OCI-LY7 (cell line): ENCODE data around the gene KIAA1958. TPM values are rescaled to one million over a fixed set of nuclear protein-coding genes. Genes with fewer than 3 reads are reported as not detected.

Source experiments
- BruUV-seq: library from RNA; stranded (reverse); fragments of 400-500 nt; replicated peaks from 2 replicates; lab custom pipeline; 2021; lab: Mats Ljungman, UMichigan
- CTCF ChIA-PET: fragments of 300-600 bp; sonication (Branson Sonifier 250); formaldehyde crosslinking; loops from one replicate; lab custom pipeline; 2022; ENCODE audit warnings: antibody characterized with exemption; ENCODE audit not compliant: unreplicated experiment; lab: Charles Lee
- POLR2A ChIA-PET: fragments of 300-600 bp; sonication (Branson Sonifier 250); formaldehyde crosslinking; loops from one replicate; lab custom pipeline; 2022; ENCODE audit warnings: antibody characterized with exemption; lab: Charles Lee
- DNase-seq: peaks from one replicate; pipeline ENCODE4 v3.0.0-alpha.2; 2015; ENCODE audit warnings: low spot score
- H2AFZ ChIP-seq: fragments of 200-600 bp; sonication (generic), shearing (Covaris generic); 2 replicates; pipeline ENCODE4 v1.6.1; 2014; ENCODE audit warnings: mild to moderate bottlenecking, antibody characterized with exemption, low read length, moderate library complexity
- H3K27ac ChIP-seq: fragments of 200-600 bp; sonication (generic); 2 replicates; pipeline ENCODE4 v1.5.1; 2014; ENCODE audit warnings: mixed run types, low read depth, mild to moderate bottlenecking, moderate library complexity, low read length, inconsistent platforms; ENCODE audit not compliant: poor library complexity, severe bottlenecking
- H3K36me3 ChIP-seq: fragments of 200-600 bp; sonication (generic); 2 replicates; pipeline ENCODE4 v1.6.1; 2014; ENCODE audit warnings: mild to moderate bottlenecking, antibody characterized with exemption, low read length, moderate library complexity, mixed read lengths; ENCODE audit not compliant: insufficient read depth
- H3K4me1 ChIP-seq: fragments of 200-600 bp; sonication (generic); 2 replicates; pipeline ENCODE4 v1.5.1; 2014; ENCODE audit warnings: mild to moderate bottlenecking, low read length; ENCODE audit not compliant: insufficient read depth, poor library complexity, severe bottlenecking
- H3K4me2 ChIP-seq: fragments of 200-600 bp; sonication (generic); 2 replicates; pipeline ENCODE4 v1.6.1; 2014; ENCODE audit warnings: mild to moderate bottlenecking, low read length
- H3K4me3 ChIP-seq: fragments of 200-600 bp; sonication (generic); 2 replicates; pipeline ENCODE4 v1.5.1; 2014; ENCODE audit warnings: mild to moderate bottlenecking, low read depth, low read length; ENCODE audit not compliant: poor library complexity, severe bottlenecking
- H3K79me2 ChIP-seq: fragments of 200-600 bp; sonication (generic); 2 replicates; pipeline ENCODE4 v1.6.1; 2016; ENCODE audit warnings: low read depth, mild to moderate bottlenecking, low read length, moderate library complexity, mixed read lengths; ENCODE audit not compliant: insufficient read depth
- H3K9me2 ChIP-seq: fragments of 200-600 bp; sonication (generic); 2 replicates; pipeline ENCODE4 v1.6.1; 2016; ENCODE audit warnings: mild to moderate bottlenecking, low read length, mixed read lengths; ENCODE audit not compliant: insufficient read depth
- H3K9me3 ChIP-seq: fragments of 200-600 bp; sonication (generic); 2 replicates; pipeline ENCODE4 v1.6.1; 2014; ENCODE audit warnings: mild to moderate bottlenecking, mixed run types, low read length, mixed read lengths
- H4K20me1 ChIP-seq: fragments of 200-600 bp; sonication (generic); 2 replicates; pipeline ENCODE4 v1.6.1; 2014; ENCODE audit warnings: mild to moderate bottlenecking, antibody characterized with exemption, low read length, moderate library complexity, mixed read lengths; ENCODE audit not compliant: insufficient read depth
- EZH2phosphoT487 ChIP-seq: fragments of 200-600 bp; sonication (generic); IDR thresholded peaks from 2 replicates; pipeline ENCODE4 v1.6.1; 2018; ENCODE audit warnings: low read depth, borderline replicate concordance, mild to moderate bottlenecking, mixed run types, antibody characterized with exemption, low read length, moderate library complexity, mixed read lengths
- intact Hi-C: fragments of 100-400 bp; cut with micrococcal nuclease; formaldehyde crosslinking; loops from one replicate; pipeline ENCODE4 v1.10.0; 2022; ENCODE audit not compliant: unreplicated experiment
- total RNA-seq, 2 experiments: library from RNA; depleted of rRNA in 1 of 2; stranded (reverse); fragments of >200 nt in 1 of 2; shearing (Covaris generic) in 1 of 2; gene quantifications; 2 replicates each; pipeline ENCODE4 v1.2.3, GENCODE V29; 2014 to 2022
- TF ChIP-seq, protein P1 (sequence below): fragments of 200-600 bp; sonication (generic); conservative IDR thresholded peaks from 2 replicates; pipeline ENCODE4 v1.5.1; 2014; ENCODE audit warnings: mild to moderate bottlenecking, antibody characterized with exemption, low read length, moderate library complexity, mixed read lengths

Gene KIAA1958
- total RNA-seq, 2 experiments from 2014 or later: 15.4 to 19.8 TPM

GRCh38 chr9:112699230-112699629 is 212.6 kb downstream of the KIAA1958 start:
- no peak for DNase-seq
- Histone ChIP-seq H3K36me3 (peaks cover 78% of the 10 kb centered on the region), H2AFZ (no peak overlapping the region), H3K79me2 (peaks cover 21% of the 10 kb centered on the region; the same call in 1 of the 2 replicates), H3K9me3 (no peaks in the 10 kb centered on the region), H3K4me1 (peaks cover 6% of the 10 kb centered on the region), H3K4me3 (no peak overlapping the region), H4K20me1 (no peaks in the 10 kb centered on the region), H3K4me2 (no peak overlapping the region), H3K27ac (no peak overlapping the region), H3K9me2 (no peaks in the 10 kb centered on the region)
- POLR2A ChIA-PET: no interaction called here
- BruUV-seq: no TSS peak
- TF ChIP-seq EZH2phosphoT487: no peak
- TF ChIP-seq, protein P1, sequence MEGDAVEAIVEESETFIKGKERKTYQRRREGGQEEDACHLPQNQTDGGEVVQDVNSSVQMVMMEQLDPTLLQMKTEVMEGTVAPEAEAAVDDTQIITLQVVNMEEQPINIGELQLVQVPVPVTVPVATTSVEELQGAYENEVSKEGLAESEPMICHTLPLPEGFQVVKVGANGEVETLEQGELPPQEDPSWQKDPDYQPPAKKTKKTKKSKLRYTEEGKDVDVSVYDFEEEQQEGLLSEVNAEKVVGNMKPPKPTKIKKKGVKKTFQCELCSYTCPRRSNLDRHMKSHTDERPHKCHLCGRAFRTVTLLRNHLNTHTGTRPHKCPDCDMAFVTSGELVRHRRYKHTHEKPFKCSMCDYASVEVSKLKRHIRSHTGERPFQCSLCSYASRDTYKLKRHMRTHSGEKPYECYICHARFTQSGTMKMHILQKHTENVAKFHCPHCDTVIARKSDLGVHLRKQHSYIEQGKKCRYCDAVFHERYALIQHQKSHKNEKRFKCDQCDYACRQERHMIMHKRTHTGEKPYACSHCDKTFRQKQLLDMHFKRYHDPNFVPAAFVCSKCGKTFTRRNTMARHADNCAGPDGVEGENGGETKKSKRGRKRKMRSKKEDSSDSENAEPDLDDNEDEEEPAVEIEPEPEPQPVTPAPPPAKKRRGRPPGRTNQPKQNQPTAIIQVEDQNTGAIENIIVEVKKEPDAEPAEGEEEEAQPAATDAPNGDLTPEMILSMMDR: no peak
- intact Hi-C loops: no loop called here
- CTCF ChIA-PET: interaction anchor here (0.5 kb wide), 1 partner anchor 204 kb away, joined by 3 read pairs; no protein-coding TSS in a partner anchor

DNA sequence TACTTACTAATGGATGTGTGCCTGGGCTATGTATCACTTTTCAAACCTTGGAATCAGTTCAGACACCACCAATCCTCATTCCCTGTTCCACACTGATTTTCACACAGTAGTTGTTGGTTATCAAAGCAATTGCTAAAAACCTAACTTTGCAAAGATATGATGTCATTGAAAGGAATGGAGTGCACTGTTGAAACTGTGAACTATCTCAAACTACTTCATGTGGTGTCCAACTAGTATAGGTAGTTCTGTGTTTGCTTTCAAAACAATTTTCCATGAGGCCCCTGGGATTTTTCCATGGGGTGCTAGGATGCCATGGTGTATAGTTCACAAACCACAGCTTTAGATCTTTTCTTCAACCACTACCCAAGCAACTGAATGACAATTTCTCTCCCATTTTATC is 213.5 kb downstream of the KIAA1958 start:
- no peak overlapping the region for H3K4me3 ChIP-seq
- ChIA-PET POLR2A (interaction anchor here (0.6 to 1.0 kb wide), 2 partner anchors 11 to 235 kb away, joined by 3 read pairs; no protein-coding TSS in a partner anchor), CTCF (no interaction called here)
- BruUV-seq: no TSS peak
- H3K9me3 ChIP-seq: no peaks in the 10 kb centered on the region
- intact Hi-C loops: loop anchor here (5.0 kb wide), 1 partner anchor 248 kb away; no protein-coding TSS in a partner anchor
- no peak for DNase-seq
- H3K79me2 ChIP-seq: peaks cover 25% of the 10 kb centered on the region; the same call in 1 of the 2 replicates
- peaks cover 76% of the 10 kb centered on the region for H3K36me3 ChIP-seq
- H3K9me2 ChIP-seq: no peaks in the 10 kb centered on the region
- no peak overlapping the region for H3K4me2 ChIP-seq
- H3K4me1 ChIP-seq: peaks cover 6% of the 10 kb centered on the region
- no peak for TF ChIP-seq EZH2phosphoT487
- TF ChIP-seq, protein P1: no peak
- no peak overlapping the region for H3K27ac ChIP-seq
- H4K20me1 ChIP-seq: no peaks in the 10 kb centered on the region
- no peak overlapping the region for H2AFZ ChIP-seq

DNA sequence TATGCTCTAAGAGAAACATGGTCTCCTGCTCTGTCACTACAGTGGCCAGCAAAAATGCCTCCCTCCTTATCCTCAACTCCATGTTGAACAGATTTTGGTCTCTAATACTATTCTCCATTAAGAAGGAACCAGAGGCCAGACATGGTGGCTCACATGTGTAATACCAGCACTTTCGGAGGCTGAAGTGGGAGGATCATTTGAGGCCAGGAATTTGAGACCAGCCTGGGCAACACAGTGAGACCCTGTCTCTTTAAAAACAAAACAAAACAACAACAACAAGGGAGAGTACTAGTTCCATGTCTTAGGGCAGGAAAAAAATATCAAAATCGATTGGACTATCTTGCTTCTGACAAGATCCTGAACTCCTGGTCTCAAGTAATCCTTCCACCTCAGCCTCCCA is 216.7 kb downstream of the KIAA1958 start:
- peaks cover 60% of the 10 kb centered on the region for H3K36me3 ChIP-seq
- H3K4me2 ChIP-seq: no peak overlapping the region
- H3K9me2 ChIP-seq: no peaks in the 10 kb centered on the region
- CTCF ChIA-PET: no interaction called here
- H4K20me1 ChIP-seq: no peaks in the 10 kb centered on the region
- BruUV-seq: no TSS peak
- no peak for TF ChIP-seq EZH2phosphoT487
- TF ChIP-seq, protein P1: no peak
- no peak overlapping the region for H3K4me3 ChIP-seq
- peaks cover 6% of the 10 kb centered on the region for H3K4me1 ChIP-seq
- H3K79me2 ChIP-seq: peaks cover 39% of the 10 kb centered on the region
- no peaks in the 10 kb centered on the region for H3K9me3 ChIP-seq
- no peak for DNase-seq
- intact Hi-C loops: loop anchor here (5.0 kb wide), 1 partner anchor 251 kb away; no protein-coding TSS in a partner anchor
- no peak overlapping the region for H2AFZ ChIP-seq
- POLR2A ChIA-PET: interaction anchor here (0.6 to 1.0 kb wide), 2 partner anchors 9 to 13 kb away, joined by 3 to 5 read pairs; no protein-coding TSS in a partner anchor
- H3K27ac ChIP-seq: no peak overlapping the region
